ENCODE results near the gene SP7.
"Not testable (repeated sequence)": the region's sequence is repeated elsewhere in the genome, so short reads cannot be mapped to it uniquely, and the experiment has no call there.

The SP7 gene

GRCh38 chr12:53325511-53326061 is 10.6 kb downstream of the SP7 start:
- no peak for DNase-seq (ENCODE audit: low read depth, low spot score)
- H3K27ac ChIP-seq = no peak overlapping the region

- DNase-seq (ENCODE audit: low read depth, low spot score) = no peak
- peak overlapping the region; percentile 21 for H3K27ac ChIP-seq
Observed at GRCh38 chr12:53324779-53325510, 11.2 kb downstream of the SP7 start.

GRCh38 chr12:53324113-53324778 is 11.9 kb downstream of the SP7 start:
- H3K27ac ChIP-seq = peak overlapping the region; percentile 21
- DNase-seq (ENCODE audit: low read depth, low spot score) = no peak

GRCh38 chr12:53320352-53321195 is 15.6 kb downstream of the SP7 start:
- no peak for DNase-seq (ENCODE audit: low read depth, low spot score)
- peak overlapping the region; percentile 80 for H3K27ac ChIP-seq

- no peak for DNase-seq (ENCODE audit: low read depth, low spot score)
- H3K27ac ChIP-seq = no peak overlapping the region
Observed at GRCh38 chr12:53313996-53314395, 22.2 kb downstream of the SP7 start.

GRCh38 chr12:53308276-53308675 is 27.9 kb downstream of the SP7 start:
- no peak for DNase-seq (ENCODE audit: low read depth, low spot score)
- no peak overlapping the region for H3K27ac ChIP-seq

- H3K27ac ChIP-seq = no peak overlapping the region
- no peak for DNase-seq (ENCODE audit: low read depth, low spot score)
Observed at GRCh38 chr12:53306826-53307225, 29.3 kb downstream of the SP7 start.

- H3K27ac ChIP-seq = no peak overlapping the region
- no peak for DNase-seq (ENCODE audit: low read depth, low spot score)
Observed at GRCh38 chr12:53302903-53303302, 33.3 kb downstream of the SP7 start.

- DNase-seq (ENCODE audit: low read depth, low spot score) = no peak
- H3K27ac ChIP-seq = peak overlapping the region; percentile 68
Observed at GRCh38 chr12:53300187-53300586, 36.0 kb downstream of the SP7 start.

- H3K27ac ChIP-seq = peak within 1 kb of the TSS; percentile 68
- no peak for DNase-seq (ENCODE audit: low read depth, low spot score)
Observed at GRCh38 chr12:53299454-53300180, 36.5 kb downstream of the SP7 start, which contains the start of gene MYG1. Gene MYG1, plus strand, starts transcription at chr12:53299695. Its CDS starts 43 bp downstream, at chr12:53299738.

- peak overlapping the region; percentile 68 for H3K27ac ChIP-seq
- no peak for DNase-seq (ENCODE audit: low read depth, low spot score)
Observed at GRCh38 chr12:53299101-53299453, 37.1 kb downstream of the SP7 start.

GRCh38 chr12:53298164-53298563 is 38.0 kb downstream of the SP7 start:
- peak overlapping the region; percentile 68 for H3K27ac ChIP-seq
- DNase-seq (ENCODE audit: low read depth, low spot score) = no peak

GRCh38 chr12:53297106-53297505 is 39.0 kb downstream of the SP7 start:
- H3K27ac ChIP-seq = not testable (repeated sequence)

GRCh38 chr12:53295891-53296219 is 40.3 kb downstream of the SP7 start:
- DNase-seq (ENCODE audit: low read depth, low spot score) = no peak
- peak overlapping the region; percentile 57 for H3K27ac ChIP-seq

More at GRCh38 chr12:53297106-53297505, 39.0 kb downstream of the SP7 start:
- not testable (repeated sequence) for DNase-seq (ENCODE audit: low read depth, low spot score)

GRCh38 chr12:53295070-53295890 is 40.9 kb downstream of the SP7 start, which contains the start of gene PFDN5:
Gene PFDN5, plus strand, starts transcription at chr12:53295542. Its CDS starts 26 bp downstream, at chr12:53295568.
- peak; percentile 56 for DNase-seq (ENCODE audit: low read depth, low spot score)
- H3K27ac ChIP-seq = peak within 1 kb of the TSS; percentile 57

- no peak for DNase-seq (ENCODE audit: low read depth, low spot score)
Observed at GRCh38 chr12:53292426-53292825, 43.7 kb downstream of the SP7 start.

GRCh38 chr12:53290661-53291060 is 45.5 kb downstream of the SP7 start:
- no peak overlapping the region for H3K27ac ChIP-seq
- no peak for DNase-seq (ENCODE audit: low read depth, low spot score)

More at GRCh38 chr12:53292426-53292825, 43.7 kb downstream of the SP7 start:
- H3K27ac ChIP-seq = no peak overlapping the region

GRCh38 chr12:53289891-53290290 is 46.3 kb downstream of the SP7 start:
- DNase-seq (ENCODE audit: low read depth, low spot score) = no peak

GRCh38 chr12:53288322-53288721 is 47.8 kb downstream of the SP7 start:
- H3K27ac ChIP-seq = no peak overlapping the region
- DNase-seq (ENCODE audit: low read depth, low spot score) = no peak

More at GRCh38 chr12:53289891-53290290, 46.3 kb downstream of the SP7 start:
- H3K27ac ChIP-seq = peak overlapping the region; percentile 40
